ENCODE measurements around the gene NNMT.

NNMT gene

DNA sequence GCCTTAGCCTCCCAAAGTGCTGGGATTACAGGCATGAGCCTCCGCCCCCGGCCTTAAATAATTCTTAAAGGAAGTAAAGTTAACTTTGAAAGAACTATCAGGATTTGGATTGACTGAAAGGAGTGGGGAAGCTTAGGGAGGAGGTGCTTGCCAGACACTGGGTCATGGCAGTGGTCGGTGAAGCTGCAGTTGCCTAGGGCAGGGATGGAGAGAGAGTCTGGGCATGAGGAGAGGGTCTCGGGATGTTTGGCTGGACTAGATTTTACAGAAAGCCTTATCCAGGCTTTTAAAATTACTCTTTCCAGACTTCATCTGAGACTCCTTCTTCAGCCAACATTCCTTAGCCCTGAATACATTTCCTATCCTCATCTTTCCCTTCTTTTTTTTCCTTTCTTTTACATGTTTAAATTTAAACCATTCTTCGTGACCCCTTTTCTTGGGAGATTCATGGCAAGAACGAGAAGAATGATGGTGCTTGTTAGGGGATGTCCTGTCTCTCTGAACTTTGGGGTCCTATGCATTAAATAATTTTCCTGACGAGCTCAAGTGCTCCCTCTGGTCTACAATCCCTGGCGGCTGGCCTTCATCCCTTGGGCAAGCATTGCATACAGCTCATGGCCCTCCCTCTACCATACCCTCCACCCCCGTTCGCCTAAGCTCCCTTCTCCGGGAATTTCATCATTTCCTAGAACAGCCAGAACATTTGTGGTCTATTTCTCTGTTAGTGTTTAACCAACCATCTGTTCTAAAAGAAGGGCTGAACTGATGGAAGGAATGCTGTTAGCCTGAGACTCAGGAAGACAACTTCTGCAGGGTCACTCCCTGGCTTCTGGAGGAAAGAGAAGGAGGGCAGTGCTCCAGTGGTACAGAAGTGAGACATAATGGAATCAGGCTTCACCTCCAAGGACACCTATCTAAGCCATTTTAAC, at the start of gene NNMT:
TSS of gene NNMT (plus strand) at position 724 of the 929 bp plus-strand sequence. CDS start at position 882, 158 bp downstream.
- no peak for DNase-seq (ENCODE audit: low spot score)

DNA sequence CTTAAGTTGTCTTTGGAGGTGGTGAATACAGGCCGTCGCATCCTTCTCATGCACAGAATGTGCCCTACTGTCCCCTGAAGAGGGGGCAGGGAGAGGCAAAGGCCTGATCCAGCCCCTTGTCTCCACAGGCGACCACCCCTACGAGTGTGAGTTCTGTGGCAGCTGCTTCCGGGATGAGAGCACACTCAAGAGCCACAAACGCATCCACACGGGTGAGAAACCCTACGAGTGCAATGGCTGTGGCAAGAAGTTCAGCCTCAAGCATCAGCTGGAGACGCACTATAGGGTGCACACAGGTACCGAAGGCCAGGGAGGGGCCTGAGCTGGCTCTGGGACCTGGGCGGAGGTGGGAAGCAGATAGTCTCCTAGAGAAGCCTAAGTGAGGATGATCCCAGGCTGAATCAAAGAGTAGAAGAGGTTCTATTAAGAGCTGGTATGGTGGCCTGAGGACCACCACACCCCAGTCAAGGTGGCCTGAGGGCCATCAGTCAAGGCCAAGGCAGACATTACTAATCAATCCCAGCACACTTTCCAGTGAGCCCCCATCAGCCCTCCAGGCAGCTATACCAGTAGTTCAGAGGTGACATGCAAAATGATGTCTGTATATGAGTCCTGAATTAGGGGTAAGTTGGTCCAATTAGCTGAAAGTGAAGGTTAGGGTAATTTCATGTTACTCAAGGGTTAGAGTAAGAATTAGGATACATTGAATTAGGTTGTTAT, 49.0 kb upstream of the NNMT start:
- no peak for DNase-seq (ENCODE audit: low spot score)

- no peak for DNase-seq (ENCODE audit: low spot score)
Observed at GRCh38 chr11:114250180-114250579, 46.0 kb upstream of the NNMT start.

DNA sequence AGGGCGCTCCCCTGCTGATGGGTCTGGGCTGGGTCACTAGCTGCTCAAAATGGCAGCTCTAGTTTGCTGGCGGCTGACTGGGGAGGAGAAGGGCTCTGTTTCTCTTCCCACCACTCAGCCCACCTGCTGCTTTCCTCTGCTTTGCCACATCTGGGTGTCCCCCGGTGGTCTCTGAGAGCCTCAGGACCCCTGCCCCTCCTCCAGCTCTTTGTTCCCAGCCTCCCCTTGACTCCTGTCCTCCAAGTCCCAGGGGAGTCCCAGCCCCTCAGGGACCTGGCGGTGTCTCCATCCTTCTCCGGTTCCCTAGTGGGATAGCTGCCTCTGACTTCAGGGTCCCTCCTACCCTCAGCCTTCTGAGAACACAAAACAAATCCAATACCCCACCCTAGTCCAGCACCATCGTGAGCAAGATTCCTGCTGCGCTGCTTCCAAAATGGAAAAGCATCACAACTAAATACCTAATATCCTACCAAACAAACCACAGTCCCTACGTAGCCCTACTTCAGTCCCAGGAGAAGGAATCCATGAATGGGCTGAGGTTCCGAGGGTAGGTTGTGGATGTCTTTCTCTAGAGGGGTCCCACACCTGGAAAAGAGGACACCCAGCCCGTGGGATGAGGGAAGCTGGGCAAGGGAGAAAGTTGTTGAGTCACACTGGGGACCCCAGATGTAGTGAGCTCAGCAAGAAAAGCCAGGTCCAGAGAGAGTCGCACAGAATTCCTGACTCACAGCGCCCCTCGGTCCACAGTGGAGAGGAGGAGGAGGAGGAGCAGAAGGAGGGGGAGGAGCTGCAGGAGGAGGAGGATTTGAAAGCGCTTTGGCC, 45.0 kb upstream of the NNMT start:
- no peak for DNase-seq (ENCODE audit: low spot score)

DNA sequence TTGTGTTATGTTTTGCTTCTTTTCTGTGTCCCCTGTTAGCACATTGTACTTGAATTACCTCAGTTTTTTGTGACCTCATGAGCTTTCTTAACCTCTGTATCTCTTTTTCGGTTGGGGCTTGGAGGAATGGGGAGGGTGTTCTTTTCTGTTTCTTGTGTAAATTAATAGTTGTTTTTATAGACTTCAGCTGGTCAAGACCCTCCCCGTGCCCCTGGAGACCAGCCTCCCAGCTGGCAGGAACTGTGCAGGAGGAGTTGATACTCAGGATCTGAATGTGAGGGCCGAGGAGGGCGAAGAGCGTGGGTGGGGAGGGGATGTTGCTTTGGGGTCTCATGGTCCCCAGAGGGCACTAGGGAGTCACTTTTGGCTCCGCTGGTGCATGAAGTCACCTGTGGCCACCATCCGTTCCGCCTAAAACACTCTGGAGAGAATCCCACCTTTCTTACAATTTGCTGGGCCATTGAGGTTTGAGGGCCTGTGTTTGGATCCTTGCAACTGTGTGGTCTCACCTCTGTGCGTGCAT, 44.3 kb upstream of the NNMT start:
- no peak for DNase-seq (ENCODE audit: low spot score)

DNA sequence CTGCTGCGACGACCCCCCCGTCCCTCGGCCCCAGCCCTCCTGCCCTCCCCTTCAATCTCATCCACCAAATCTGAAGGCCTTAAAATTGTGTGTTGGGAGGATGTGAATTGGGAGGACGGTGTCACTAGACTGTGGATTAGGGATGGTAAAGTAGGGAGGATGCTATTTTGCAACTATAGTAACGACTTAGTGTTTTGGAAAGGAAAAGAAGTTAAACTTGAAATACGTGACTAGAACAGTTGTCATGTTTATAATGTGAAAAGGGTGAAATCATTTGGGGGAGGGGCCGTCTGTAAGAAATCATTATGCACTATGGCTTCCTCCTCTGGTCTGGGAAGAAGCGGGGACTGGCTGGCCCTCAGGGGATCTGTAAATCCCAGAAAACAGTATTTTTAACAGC, 43.4 kb upstream of the NNMT start:
- DNase-seq (ENCODE audit: low spot score), result no peak

GRCh38 chr11:114253771-114254170, 42.4 kb upstream of the NNMT start:
- DNase-seq (ENCODE audit: low spot score), result no peak

- DNase-seq (ENCODE audit: low spot score), result no peak
Observed at GRCh38 chr11:114254571-114255146, 41.5 kb upstream of the NNMT start.

- no peak for DNase-seq (ENCODE audit: low spot score)
Observed at GRCh38 chr11:114255289-114255688, 40.9 kb upstream of the NNMT start.

DNA sequence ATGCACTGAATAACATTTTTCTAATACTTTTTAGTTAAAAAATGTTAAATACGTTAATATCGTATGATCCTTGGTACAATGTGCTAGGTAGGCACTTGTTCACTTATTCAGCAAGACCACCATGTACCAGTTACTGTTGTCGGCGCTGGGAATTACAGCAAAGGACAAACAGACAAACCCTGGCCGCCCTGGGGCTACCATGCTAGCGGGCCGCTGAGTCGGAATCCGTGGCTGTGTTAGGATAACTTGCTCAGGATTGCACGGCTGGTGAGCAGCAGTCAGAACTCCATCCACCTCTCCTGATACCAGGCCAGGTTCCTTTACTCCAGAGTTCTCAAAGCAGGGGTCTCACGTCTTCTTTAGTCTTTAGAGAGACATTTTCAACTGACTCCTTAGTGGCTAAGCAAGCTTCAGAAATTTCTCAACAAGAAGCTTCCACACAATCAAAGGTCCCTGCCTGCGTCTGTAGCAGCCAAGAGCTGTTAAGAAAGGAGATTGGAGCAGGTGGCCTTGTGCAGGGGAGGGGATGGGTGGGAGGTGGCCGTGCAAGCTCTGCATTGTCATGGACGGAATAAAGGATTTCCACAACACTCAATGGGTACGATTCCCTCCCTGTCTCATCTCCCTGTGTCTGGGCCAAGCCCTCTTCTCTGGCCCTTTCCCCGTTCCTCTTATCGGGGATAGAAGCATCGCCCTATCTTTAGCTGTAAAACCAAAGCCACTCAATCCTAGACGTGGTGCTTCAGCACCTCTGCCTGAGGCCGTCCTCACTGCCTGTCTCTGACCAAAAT, 39.8 kb upstream of the NNMT start:
- no peak for DNase-seq (ENCODE audit: low spot score)

DNA sequence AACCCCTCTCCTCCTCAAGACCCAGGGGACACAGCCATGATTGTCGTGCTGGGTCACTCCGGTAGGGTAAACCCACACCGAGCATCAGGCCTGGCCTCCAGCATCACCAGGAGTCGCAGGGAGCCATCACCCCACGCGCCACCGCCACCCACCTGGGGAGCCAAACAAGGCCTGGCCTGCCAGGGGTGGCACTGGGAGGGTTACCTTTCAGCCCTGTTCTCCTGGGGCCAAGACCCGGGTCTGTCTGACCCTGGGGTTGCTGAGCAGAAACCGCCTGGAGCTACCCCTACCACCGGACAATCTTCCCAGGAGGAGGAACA, 39.3 kb upstream of the NNMT start:
- no peak for DNase-seq (ENCODE audit: low spot score)

DNA sequence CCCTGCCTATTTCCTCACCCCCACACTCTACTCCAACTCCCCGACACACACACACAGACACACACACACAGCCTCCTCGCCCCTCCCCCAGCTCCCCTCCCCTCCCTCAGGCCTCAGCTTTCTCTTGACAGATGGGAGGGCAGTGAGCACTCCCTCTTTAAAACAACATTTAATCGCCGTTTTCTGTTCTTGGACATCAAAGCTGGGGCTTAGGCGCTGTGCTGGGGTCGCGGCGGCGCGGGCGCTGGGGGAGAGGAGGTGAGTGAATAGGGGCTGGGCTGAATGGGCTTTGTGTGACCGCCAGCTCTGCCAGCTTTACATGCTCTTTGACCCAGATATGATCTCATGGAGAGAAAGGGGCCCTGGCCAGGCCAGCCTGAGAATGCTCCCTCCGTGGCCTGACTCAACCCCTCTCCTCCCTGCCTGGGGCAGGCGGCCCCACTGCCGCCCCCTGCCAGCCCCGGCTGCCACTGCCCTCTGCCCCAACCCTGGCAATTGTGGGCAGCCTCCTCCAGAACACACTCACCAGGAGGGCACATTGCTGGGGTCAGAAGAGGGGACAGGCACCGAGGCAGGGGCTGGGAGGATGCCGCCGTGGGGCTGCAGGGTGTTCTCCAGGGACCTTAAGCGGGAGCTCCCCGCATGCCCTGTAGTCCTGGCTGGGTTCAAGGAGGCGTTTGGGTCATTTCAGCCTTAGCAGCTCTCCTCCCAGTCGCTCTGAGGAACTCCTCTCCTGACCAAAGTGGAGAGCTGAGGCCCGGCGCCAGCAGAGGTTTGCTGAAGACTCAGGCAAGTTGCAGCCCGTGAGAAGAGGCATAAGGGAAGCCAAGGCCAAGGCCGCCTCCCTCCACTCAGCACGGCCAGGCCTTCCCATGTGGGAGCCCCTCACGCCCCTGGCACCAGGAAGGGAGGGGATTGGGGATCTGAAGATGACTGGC, 38.3 kb upstream of the NNMT start:
- no peak for DNase-seq (ENCODE audit: low spot score)

DNA sequence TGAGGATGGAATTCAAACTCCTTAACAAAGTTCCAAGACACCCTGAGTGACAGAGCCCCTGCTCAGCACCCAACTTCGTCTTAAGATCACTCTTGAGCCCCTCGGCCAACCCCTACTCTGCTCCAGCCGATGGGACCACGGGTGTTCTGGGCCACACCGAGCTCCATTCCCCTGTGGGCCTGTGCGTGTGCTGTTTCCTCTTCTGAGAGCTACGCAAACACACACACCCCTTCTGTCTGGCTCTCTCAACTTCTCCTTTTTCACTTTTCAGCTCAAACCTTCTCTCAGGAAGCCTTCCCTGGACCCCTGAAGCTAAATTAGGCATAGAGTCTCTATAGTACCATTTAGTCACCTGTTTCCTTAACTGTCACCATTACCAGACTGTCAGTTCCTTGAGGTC, 37.5 kb upstream of the NNMT start:
- DNase-seq (ENCODE audit: low spot score), result peak; percentile 50

- DNase-seq (ENCODE audit: low spot score), result no peak
Observed at GRCh38 chr11:114259124-114259526, 37.1 kb upstream of the NNMT start.

DNA sequence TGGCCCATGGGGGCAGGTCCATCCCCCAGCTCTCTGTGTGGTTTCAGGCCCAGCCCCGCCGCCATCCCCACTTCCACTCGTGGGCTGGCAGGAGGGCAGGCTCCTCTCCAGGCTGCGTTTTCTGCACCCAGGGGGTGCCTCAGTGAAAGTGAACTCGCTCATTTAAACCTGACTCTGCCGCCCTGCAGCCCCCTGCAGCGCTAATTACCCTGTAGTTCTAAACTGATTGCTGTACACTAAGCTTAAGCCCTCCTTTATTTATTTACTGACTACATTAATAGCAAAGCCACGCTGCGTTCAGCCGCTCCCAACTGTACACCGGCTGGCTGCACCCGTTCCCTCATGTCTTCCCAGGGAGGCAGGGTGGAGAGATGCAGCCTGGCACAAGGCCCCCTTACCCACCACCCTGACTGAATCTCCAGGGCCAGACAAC, 36.6 kb upstream of the NNMT start:
- no peak for DNase-seq (ENCODE audit: low spot score)

- DNase-seq (ENCODE audit: low spot score), result no peak
Observed at GRCh38 chr11:114260077-114260476, 36.1 kb upstream of the NNMT start.

DNA sequence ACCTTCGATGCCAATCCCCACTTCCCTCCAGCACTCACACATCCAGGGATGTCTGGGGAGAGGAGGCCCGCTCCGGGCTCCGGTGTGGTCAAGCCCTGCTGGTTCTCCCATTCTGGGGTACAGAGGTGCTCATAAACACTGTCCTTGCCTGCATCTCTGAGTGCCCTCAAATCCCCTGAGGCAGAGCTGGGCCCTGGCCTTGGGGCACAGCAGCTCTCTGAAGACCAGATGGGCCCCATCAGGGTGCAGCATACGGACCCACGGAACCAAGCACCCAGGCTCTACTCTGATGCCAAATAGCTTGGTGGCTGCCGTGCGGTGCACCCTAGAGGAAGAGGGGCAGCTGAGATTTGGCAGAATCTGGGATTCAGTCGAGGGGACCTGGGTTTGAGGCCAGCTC, 35.7 kb upstream of the NNMT start:
- no peak for DNase-seq (ENCODE audit: low spot score)

GRCh38 chr11:114261791-114262190, 34.4 kb upstream of the NNMT start:
- DNase-seq (ENCODE audit: low spot score), result no peak

- DNase-seq (ENCODE audit: low spot score), result no peak
Observed at GRCh38 chr11:114262681-114263512, 33.3 kb upstream of the NNMT start.

Data from germinal center (tissue), 1 donor.